NOMO-1 treated with DMSO at 0.1 percent for 48 hours (cell line): ENCODE data around the gene CELSR1.
"Not testable (repeated sequence)": the region's sequence is repeated elsewhere in the genome, so short reads cannot be mapped to it uniquely, and the experiment has no call there.

ENCODE experiments used
- DNase-seq: peaks from one replicate; lab custom pipeline; 2025; ENCODE audit not compliant: unreplicated experiment; lab: John Stamatoyannopoulos, UW

Gene CELSR1

GRCh38 chr22:46483353-46483752, 54.1 kb downstream of the CELSR1 start:
- no peak for DNase-seq

DNA sequence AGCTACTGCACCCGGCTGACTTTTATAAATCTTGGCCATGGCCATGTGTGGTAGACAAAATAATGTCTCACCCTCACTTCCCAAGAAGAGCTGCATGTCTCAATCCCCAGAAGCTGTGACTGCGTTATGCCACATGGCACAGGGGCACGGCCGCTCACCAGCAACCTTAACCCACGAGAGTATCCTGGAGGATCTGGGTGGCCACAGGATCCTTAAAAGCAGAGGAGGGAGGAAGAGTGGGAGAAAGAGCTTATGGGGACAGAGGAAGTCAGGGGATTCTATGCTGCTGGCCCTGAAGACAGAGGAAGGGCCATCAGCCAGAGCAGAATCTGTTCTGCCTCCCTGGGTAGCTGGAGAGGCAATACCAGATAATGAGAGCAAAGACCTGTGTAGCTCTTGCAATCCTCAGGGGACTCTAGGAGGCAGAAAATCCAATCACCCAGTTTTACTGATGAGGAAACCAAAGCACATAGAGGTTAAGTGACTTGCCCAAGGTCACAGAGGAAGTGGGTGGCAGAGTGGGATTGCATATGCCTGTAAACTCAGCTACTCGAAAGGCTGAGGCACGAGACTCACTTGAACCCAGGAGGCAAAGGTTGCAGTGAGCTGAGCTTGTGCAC, 55.3 kb downstream of the CELSR1 start:
- DNase-seq: no peak

DNA sequence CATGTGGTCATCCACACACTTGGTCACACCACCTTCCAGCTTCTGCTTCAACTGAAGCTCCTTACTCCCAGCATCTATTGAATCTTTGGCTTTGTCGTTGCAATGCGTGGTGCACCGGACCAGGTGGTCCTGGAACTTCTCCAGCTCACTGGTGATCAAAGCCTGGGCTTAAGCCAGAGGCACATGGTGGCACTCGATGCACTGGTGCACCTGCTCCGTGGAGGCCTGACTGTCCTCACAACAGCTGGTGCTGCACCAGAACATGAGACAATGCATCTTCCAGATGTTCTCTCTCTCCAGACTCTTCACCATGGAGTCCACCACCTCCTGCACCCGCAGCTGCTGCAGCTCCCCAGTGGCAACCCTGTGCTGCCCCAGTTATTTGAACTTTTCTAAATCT, 56.0 kb downstream of the CELSR1 start:
- no peak for DNase-seq

GRCh38 chr22:46480396-46480795, 57.0 kb downstream of the CELSR1 start:
- no peak for DNase-seq

DNA sequence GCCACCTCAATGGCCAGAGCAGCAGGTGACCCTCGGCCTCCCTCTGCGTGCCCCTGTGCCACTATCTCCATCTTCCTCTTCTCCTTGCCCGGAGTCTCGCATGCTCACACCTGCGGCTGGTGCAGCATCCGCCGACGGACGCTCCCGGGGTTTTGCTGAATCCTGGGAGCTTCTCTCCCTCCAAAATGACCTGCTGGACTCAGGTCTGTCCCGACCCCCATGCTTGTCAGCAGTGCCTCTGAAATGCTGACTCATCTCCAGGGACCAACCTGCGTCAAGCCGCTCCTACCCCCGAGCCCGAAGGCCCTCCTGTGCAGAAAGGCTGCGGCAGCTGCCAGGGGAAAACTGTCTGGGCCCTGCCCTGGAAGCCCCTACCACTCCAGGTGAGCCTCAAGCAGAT, 58.4 kb downstream of the CELSR1 start:
- DNase-seq: no peak

DNA sequence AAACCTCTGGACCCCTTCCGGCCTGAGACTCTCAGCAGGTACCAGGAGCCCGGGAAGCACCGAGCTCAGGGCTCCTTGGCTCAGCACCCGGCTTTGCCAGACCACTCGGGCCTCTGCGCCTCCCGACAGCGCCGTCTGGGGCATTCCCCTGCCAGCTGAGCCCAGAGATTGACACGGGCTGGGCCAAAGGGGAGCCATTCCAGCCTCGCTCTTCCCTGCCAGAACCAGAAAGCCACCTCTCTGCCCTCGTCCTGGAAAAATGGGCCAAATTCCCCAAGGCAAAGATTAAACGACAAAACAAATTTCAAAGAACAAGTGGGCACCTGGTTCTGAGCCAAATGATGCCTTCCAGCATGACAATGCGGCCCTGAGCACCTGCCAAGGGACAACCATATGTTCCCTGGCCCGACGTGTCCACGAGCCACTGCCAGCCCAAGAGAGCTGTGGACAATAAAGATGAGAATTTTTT, 59.3 kb downstream of the CELSR1 start:
- DNase-seq: no peak

DNA sequence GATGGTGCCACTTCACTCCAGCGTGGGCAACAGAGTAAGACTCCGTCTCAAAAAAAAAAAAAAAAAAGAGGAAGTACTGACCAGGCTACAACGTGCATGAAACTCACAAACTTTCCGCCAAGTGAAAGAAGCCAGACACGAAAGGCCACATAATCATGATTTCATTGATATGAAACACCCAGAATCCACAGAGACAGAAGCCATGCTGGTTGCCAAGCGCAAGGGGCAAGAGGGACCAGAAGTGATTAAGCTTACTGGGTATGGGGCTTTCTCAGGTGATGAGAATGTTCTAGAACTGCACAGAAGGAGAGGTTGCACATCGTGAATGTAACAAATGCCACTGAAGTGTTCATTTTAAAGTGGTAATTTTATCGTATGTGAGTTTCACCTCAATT, 60.9 kb downstream of the CELSR1 start:
- DNase-seq: peak; percentile 70

DNA sequence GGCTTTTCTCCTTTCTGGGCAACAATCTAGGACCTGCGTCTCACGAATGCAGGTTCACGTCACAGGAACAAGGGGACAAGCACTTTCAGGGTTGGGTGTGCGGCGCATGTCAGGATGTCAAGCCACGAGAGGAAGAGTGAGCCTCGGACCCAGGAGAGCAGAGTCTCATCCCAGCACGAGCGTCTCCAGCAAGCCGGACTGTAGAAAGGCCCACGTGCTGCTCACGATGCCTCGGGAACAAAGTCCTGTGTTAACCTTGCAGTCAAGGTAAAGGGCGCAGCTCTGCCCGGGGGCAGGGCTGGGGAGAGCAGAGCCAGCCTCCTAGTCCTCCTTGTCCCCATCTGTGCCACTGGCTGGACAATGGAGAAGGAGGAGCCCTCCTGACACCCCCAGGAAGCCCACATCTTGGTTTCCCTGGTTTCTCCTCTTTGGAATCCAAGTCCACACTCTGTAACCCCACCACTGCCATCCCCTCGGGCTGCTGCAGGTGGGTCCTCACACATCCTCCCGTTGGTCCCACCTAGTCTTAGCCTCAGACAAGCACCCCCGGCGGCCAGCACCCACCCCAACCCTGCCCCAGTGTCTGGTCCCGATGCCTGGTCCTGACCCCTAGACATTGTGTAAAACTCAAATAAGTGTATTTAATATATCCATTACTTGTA, 63.4 kb downstream of the CELSR1 start:
- no peak for DNase-seq

GRCh38 chr22:46473021-46473779, 64.2 kb downstream of the CELSR1 start:
- DNase-seq: no peak

DNA sequence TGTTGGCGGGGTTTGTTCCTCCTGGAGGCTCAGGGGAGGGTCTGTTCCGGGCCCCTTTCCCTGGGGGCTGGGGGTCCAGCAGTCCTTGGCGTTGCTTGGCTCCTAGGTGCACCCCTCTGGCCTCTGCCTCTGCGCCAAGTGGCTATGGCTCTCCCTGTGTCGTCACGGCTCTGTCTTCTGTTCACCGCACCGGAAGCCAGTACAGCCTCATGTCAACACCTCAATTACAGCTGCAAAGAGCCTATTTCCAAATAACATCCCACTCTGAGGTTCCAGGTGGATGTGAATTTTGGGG, 64.8 kb downstream of the CELSR1 start:
- no peak for DNase-seq

GRCh38 chr22:46471901-46472721, 65.3 kb downstream of the CELSR1 start:
- DNase-seq: no peak

DNA sequence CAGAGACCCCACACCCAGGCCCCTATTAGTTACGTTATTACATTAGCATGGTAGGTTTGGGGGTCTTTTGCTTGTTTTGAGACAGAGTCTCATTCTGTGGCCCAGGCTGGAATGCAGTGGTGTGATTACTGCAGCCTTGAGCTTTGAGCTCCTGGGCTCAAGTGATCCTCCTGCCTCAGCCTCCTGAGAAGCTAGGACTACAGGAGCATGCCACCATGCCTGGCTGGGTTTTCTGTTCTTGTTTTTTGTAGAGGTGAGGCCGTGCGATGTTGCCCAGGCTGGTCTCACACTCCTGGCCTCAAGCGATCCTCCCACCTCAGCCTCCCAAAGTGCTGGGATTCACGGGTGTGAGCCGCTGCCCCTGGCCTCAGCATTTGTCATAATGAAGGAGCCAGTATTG, 66.1 kb downstream of the CELSR1 start:
- DNase-seq: not testable (repeated sequence)

DNA sequence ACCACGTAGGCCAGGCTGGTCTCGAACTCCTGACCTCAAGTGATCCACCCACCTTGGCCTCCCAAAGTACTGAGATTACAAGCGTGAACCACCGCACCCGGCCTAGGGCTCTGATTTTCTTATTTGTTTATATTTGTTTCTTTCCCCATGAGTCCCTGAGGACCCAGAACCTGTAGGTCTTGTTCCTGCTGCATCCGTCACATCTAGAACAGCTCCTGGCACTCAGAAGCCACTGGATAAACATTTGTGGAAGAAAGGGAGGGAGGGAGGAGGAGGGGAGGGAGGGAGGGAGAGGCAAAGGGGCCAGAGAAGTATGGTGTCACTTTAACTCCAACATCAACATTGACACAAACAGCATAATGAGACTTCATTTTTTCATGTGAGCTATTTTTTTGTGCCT, 67.7 kb downstream of the CELSR1 start:
- no peak for DNase-seq

GRCh38 chr22:46467006-46467405, 70.4 kb downstream of the CELSR1 start:
- DNase-seq: no peak

- no peak for DNase-seq
Measured at GRCh38 chr22:46466255-46466676, 71.2 kb downstream of the CELSR1 start.

GRCh38 chr22:46465793-46466192, 71.6 kb downstream of the CELSR1 start:
- DNase-seq: no peak

DNA sequence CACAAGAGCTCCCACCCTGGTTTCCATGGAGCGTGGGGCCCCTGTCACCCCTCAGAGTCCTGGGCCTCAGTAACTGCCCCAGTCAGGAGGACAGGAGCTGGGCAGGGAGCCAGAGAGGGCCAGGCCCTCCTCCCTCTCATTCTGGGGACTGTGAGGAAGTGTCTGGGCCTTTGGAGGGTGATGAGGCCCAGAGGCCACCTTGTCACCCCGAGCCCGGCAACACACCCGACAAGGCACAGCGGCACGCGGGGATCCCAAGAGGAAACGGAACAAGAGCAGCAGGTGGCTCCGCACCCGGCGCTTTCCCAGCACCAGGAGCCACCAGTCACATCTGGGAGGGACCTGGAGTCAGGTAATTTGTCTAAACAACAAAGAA, 72.1 kb downstream of the CELSR1 start:
- DNase-seq: no peak

- no peak for DNase-seq
Measured at GRCh38 chr22:46464701-46465344, 72.6 kb downstream of the CELSR1 start.

GRCh38 chr22:46464296-46464695, 73.1 kb downstream of the CELSR1 start:
- no peak for DNase-seq

DNA sequence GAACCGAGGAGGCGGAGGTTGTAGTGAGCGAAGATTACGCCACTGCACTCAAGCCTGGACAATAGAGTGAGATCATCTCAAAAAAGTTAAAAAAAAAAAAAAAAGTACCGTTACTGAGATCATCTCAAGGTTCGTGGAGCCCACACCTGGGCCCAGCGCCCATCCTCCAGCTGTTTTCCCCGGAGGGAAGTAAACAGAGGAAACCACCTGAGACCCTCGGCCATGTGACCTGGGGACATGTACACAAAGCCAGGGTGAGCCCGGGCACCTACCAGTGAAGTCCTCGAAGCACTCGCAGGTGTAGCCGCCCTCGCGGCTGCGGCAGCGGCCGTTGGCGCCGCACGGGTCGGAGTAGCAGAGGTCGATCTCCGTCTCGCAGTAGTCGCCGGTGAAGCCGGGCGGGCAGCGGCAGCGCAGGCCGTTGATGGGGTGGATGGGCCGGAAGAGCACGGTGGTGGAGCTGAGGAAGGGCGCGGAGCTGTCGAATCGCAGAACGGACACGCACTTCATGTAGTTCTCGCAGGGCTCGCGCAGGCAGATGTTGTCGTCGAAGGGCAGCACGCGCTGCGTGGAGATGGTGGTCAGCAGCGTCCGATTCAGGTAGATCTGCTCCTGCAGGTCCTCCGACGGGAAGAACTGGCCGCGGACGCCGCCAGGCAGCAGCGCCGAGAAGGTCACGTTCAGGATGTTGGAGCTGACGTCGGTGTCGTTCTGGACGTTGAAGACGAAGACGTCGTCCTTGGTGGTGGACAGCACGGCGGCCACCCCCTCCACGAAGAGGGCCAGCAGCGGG, 73.8 kb downstream of the CELSR1 start:
- no peak for DNase-seq
